ENCODE data around the gene GALNT12. TPM values are rescaled to one million over a fixed set of nuclear protein-coding genes. Genes with fewer than 3 reads are reported as not detected.

Gene GALNT12
- total RNA-seq, 1 donor from 2014 or later = 10.2 TPM

DNA sequence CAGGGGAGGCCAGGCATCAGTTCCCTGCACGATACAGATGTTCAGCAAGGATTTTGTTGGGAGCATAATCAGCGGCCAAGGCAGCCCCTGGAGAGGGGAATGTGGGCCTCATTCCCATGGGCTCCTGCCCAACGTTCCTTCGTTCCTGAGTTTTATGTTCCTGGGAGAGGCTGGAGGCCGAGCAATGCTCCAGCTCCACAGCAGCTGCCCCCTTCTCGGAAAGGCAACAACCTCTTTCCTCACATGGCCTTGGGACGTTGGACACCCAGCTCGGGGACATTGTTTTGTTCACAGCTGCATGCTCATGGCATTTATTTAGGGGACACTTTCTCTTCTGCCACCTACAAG is 72.5 kb downstream of the GALNT12 start:
- TF ChIP-seq, protein P1, sequence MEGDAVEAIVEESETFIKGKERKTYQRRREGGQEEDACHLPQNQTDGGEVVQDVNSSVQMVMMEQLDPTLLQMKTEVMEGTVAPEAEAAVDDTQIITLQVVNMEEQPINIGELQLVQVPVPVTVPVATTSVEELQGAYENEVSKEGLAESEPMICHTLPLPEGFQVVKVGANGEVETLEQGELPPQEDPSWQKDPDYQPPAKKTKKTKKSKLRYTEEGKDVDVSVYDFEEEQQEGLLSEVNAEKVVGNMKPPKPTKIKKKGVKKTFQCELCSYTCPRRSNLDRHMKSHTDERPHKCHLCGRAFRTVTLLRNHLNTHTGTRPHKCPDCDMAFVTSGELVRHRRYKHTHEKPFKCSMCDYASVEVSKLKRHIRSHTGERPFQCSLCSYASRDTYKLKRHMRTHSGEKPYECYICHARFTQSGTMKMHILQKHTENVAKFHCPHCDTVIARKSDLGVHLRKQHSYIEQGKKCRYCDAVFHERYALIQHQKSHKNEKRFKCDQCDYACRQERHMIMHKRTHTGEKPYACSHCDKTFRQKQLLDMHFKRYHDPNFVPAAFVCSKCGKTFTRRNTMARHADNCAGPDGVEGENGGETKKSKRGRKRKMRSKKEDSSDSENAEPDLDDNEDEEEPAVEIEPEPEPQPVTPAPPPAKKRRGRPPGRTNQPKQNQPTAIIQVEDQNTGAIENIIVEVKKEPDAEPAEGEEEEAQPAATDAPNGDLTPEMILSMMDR (IDR thresholded peaks at IDR 0.05; ENCODE audit: insufficient read depth, low read length, poor library complexity, severe bottlenecking) = no peak
- no peak overlapping the region for H3K4me3 ChIP-seq (ENCODE audit: low read depth, low read length)
- peaks cover 9% of the 10 kb centered on the region for H3K27me3 ChIP-seq (ENCODE audit: control insufficient read depth, insufficient read depth, low read length)
- no peak for DNase-seq (ENCODE audit: low read depth)
- H3K36me3 ChIP-seq (ENCODE audit: control insufficient read depth, insufficient read depth, low read length) = no peaks in the 10 kb centered on the region

DNA sequence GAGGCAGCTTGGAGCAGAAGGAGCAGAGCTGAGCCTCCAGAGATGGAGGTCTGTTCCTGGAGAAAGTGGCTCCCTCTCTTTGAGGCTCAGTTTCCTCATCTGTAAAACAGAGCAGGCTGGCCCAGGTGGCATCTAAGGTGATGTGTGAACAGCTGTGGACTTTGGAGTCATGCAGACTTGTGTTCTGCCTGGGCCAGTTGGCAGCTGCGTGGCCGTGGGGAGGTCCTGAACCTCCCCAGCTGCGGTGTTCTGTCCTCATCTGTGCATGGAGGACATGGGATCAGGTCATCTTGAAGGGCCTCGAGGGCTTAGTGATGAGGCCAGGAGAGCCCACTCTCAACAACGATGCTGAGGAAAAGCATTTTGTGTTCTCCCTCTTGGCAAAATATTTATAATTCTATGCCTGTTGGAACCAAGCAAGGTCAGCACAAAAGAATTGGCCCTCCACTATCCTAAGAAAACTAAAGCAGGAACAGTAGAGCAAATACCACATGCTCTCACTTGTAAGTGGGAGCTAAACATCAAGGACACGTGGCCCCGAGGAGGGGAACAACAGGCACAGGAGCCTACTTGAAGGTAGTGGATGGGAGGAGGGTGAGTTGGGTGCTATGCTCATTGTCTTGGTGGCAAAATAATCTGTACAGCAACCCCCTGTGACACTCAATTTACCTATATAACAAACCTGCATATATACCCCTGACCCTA is 73.0 kb downstream of the GALNT12 start:
- Histone ChIP-seq H3K4me3 (ENCODE audit: low read depth, low read length) (no peak overlapping the region), H3K36me3 (ENCODE audit: control insufficient read depth, insufficient read depth, low read length) (no peaks in the 10 kb centered on the region), H3K27me3 (ENCODE audit: control insufficient read depth, insufficient read depth, low read length) (peaks cover 9% of the 10 kb centered on the region)
- TF ChIP-seq, protein P1 (IDR thresholded peaks at IDR 0.05; ENCODE audit: insufficient read depth, low read length, poor library complexity, severe bottlenecking) = no peak
- no peak for DNase-seq (ENCODE audit: low read depth)

DNA sequence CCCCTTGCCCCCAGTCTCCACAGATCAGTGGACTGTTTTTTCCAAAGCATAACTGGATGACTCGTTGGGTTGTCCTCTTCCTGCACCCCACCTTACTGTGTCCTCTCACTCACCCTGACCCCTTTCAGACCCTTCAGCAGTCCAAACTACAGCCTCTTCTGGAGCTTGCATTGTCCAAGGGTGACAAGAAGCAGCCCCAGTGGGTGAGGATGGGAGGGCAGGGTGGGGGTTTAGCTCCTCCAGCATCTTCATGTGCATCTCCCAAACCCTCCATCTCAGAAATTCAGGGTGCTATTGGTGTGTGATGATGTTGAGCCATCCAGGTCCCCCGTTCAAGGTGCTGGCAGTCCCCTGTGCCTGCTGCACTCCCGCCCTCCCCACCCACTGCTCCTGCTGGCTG is 73.9 kb downstream of the GALNT12 start:
- no peak for DNase-seq (ENCODE audit: low read depth)
- H3K27me3 ChIP-seq (ENCODE audit: control insufficient read depth, insufficient read depth, low read length) = peaks cover 9% of the 10 kb centered on the region
- no peaks in the 10 kb centered on the region for H3K36me3 ChIP-seq (ENCODE audit: control insufficient read depth, insufficient read depth, low read length)
- TF ChIP-seq, protein P1 (IDR thresholded peaks at IDR 0.05; ENCODE audit: insufficient read depth, low read length, poor library complexity, severe bottlenecking) = no peak
- no peak overlapping the region for H3K4me3 ChIP-seq (ENCODE audit: low read depth, low read length)

DNA sequence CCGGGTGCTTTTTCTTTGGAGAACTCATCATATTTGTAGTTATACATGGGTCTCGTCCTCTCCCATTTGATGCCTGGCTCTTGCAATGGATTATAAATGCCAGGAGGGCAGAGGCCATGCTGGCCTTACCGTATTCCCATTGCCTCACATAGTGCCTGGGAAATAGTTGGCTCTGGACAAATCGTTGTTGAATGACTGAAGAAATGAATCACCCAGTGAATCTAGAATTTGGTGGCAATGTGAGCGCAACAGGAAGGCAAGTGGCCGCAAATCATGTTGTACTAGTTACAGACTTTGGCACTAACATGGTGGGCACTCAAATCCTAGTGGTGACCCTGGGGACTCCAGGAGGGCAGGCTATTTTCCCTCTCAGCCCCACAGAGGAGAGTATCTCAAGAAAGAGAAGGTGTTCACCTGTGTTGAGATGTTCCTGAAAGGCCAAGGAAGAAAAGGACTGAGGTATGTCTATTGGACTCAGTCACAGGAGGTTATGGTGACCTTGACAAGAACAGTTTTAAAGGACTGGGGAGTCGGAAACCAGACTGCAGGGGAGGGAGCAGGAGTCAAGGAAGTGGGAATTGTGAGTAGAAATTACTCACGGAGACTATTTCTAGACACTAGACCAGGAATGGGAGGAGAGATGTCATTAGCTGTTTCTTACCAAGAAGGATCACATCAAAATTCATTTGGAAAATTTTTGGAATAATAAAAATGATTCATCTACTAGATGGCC is 74.5 kb downstream of the GALNT12 start:
- Histone ChIP-seq H3K4me3 (ENCODE audit: low read depth, low read length) (no peak overlapping the region), H3K36me3 (ENCODE audit: control insufficient read depth, insufficient read depth, low read length) (no peaks in the 10 kb centered on the region), H3K27me3 (ENCODE audit: control insufficient read depth, insufficient read depth, low read length) (peaks cover 9% of the 10 kb centered on the region)
- TF ChIP-seq, protein P1 (IDR thresholded peaks at IDR 0.05; ENCODE audit: insufficient read depth, low read length, poor library complexity, severe bottlenecking) = no peak
- no peak for DNase-seq (ENCODE audit: low read depth)

DNA sequence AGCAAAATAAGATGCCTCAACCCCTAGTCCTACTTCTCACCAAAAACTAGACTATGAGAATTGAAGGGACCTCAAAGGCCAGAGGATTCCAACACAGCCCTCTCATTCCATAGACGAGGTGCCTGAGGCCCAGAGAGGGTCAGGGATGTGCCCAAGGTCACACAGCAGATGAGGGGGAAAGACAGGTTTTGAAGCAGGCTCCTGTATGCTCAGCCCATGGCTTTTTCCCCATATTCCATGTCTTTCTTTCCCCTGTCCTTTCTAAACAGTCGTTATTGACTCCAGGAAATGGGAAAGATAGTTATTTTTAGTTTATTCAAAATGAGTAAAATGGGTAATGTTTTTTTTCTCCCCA is 75.1 kb downstream of the GALNT12 start:
- Histone ChIP-seq H3K4me3 (ENCODE audit: low read depth, low read length) (no peak overlapping the region), H3K27me3 (ENCODE audit: control insufficient read depth, insufficient read depth, low read length) (peaks cover 9% of the 10 kb centered on the region), H3K36me3 (ENCODE audit: control insufficient read depth, insufficient read depth, low read length) (no peaks in the 10 kb centered on the region)
- DNase-seq (ENCODE audit: low read depth) = no peak
- TF ChIP-seq, protein P1 (IDR thresholded peaks at IDR 0.05; ENCODE audit: insufficient read depth, low read length, poor library complexity, severe bottlenecking) = no peak
